ENCODE data around the gene RUNX1.

RUNX1 gene

GRCh38 chr21:34915364-34915841 is 133.7 kb downstream of the RUNX1 start:
- no peak for FAIRE-seq

GRCh38 chr21:34914239-34914638 is 134.9 kb downstream of the RUNX1 start:
- FAIRE-seq = no peak

GRCh38 chr21:34913811-34914210 is 135.3 kb downstream of the RUNX1 start:
- no peak for FAIRE-seq

- FAIRE-seq = no peak
These were observed 136.8 kb downstream of the RUNX1 start for GRCh38 chr21:34912022-34912945.

- no peak for FAIRE-seq
These were observed 137.7 kb downstream of the RUNX1 start for GRCh38 chr21:34911360-34911759.

- FAIRE-seq = no peak
These were observed 138.7 kb downstream of the RUNX1 start for GRCh38 chr21:34910396-34910795.

- no peak for FAIRE-seq
These were observed 139.4 kb downstream of the RUNX1 start for GRCh38 chr21:34909492-34910292.

GRCh38 chr21:34908419-34909055 is 140.6 kb downstream of the RUNX1 start:
- FAIRE-seq = no peak

GRCh38 chr21:34907461-34908418 is 141.4 kb downstream of the RUNX1 start:
- no peak for FAIRE-seq

GRCh38 chr21:34906401-34906800 is 142.7 kb downstream of the RUNX1 start:
- FAIRE-seq = no peak

- FAIRE-seq = no peak
These were observed 143.9 kb downstream of the RUNX1 start for GRCh38 chr21:34905218-34905537.

- no peak for FAIRE-seq
These were observed 144.4 kb downstream of the RUNX1 start for GRCh38 chr21:34904526-34905217.

GRCh38 chr21:34900376-34900775 is 148.7 kb downstream of the RUNX1 start:
- FAIRE-seq = no peak

GRCh38 chr21:34899760-34900159 is 149.3 kb downstream of the RUNX1 start:
- FAIRE-seq = no peak

- FAIRE-seq = no peak
These were observed 149.8 kb downstream of the RUNX1 start for GRCh38 chr21:34899302-34899701.

- FAIRE-seq = no peak
These were observed 151.3 kb downstream of the RUNX1 start for GRCh38 chr21:34897828-34898227.

GRCh38 chr21:34894401-34894800 is 154.7 kb downstream of the RUNX1 start:
- FAIRE-seq = no peak

- FAIRE-seq = no peak
These were observed 156.9 kb downstream of the RUNX1 start for GRCh38 chr21:34892209-34892608.

GRCh38 chr21:34891613-34891943 is 157.5 kb downstream of the RUNX1 start:
- FAIRE-seq = no peak

GRCh38 chr21:34890724-34891612 is 158.1 kb downstream of the RUNX1 start:
- no peak for FAIRE-seq

- FAIRE-seq = no peak
These were observed 158.7 kb downstream of the RUNX1 start for GRCh38 chr21:34890470-34890723.
